Measurements from ENCODE around the gene TEX36.
"Not testable (repeated sequence)": the region's sequence is repeated elsewhere in the genome, so short reads cannot be mapped to it uniquely, and the experiment has no call there.

TEX36 gene

GRCh38 chr10:125691160-125691981 is 8.4 kb upstream of the TEX36 start:
- DNase-seq, result no peak

DNA sequence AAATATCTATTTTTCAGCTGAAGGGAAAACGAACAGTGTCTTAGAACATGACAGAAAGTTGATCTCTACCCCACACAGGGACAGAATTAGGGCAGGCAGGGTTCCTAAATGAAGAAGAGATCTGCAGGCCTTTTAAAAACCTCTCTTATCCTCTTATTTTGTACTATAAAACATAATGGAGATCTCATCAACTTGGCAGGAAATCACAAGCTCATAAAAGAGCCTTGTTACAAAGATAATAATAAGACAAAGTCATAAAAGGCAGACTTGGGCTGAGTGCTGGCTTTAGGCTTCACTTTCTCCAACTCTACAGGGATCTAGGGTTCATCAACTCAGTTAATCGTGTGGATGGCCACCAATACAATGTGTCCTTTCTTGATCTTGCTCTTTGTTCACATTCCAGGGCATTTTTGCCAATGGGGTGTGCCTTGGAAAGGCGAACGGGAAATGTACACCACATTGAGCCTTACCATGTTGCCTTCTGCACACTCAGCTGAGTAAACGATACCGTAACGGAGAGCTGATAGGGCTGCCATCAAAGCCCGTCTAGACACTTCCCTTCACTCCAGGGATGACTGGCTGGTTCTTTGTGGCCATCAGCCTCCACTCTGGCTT is 7.1 kb upstream of the TEX36 start:
- DNase-seq, result no peak

DNA sequence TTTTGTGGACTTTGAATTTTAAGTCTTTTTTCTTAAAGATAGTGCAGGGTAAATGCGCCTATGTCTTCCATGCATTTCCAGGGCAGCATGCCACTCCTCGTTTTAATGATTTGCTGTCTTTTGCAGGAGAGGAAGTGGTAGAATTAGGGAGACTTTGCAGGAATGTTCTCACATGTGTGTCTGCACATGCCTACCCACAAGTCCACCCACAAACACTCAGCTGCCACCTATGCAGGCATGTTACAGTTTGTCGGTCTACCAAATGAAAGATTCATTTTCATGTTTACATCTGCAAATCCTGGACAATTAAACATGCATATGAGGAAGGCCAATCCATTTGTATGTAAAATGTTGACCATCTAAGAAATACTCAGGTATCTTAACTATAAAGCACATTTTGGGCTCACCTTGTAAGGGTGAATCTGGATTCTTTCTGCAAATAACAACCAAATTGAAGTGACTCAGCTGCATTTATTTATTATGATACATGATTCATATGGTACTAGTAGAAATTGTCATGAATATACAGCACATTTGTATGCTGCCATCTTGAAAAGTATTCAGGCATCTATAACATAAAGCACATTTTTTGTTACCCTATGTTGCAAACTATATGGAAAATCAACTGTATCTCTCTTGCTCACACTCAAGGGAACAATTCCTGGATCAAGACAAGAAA is 4.7 kb upstream of the TEX36 start:
- no peak for DNase-seq

DNA sequence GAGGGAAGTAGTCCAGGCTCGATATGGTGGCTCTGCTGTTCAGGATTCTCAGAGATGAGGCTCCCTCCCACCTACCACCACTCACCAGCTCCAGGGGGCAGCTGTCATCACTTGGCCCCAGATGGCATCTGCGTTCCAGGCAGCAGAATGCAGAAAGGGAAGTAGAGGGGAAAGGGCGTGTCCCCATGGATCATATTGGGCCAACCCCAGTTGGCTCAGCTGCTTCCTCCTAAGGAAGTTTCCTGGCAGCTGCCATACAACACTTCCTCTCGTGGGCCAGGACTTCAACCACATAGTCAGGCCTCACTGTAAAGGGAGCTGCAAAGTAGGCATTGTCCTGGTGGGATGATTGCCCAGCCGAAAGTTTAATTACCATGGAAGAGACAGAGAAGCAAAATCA is 1.6 kb upstream of the TEX36 start:
- no peak for DNase-seq

DNA sequence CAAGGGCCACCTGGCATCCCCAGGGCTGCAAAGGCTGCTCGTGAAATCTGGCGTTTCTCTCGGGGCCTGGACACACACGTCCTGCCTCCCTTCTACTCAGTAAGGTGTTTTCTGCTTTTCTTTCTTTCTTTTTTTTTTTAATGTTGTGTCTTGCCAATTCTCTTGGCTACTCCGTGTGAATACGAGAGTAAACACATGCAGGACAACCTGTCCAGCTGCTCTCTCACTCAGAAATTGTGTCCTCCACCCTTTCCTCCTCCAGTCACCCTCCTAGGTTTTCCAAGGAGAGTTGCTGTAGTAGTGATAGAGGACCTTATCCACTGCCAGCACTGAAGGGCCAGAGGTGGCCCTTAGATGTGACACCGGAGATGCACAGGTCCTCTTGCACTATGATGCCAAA is 858 bp upstream of the TEX36 start:
- DNase-seq, result no peak

DNA sequence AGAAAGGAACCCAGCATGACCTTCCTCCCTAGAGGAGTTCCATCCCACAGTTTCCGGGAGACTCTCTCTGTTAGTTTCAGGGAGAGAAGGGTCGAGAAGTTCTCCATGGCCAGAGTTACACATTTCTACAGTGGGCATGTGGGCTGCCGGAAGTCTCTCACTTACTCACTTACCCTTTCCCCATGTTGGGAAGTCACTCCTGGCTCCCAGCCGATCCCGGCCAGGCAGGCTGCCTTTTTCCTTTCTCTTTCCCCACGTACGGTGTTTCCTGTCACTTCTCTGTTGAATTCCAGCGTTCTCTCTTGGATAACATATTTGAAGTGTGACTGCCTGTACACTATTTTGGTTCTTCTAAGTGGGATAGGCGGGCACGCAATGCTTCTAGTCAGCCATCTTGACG is 3.5 kb downstream of the TEX36 start:
- no peak for DNase-seq

DNA sequence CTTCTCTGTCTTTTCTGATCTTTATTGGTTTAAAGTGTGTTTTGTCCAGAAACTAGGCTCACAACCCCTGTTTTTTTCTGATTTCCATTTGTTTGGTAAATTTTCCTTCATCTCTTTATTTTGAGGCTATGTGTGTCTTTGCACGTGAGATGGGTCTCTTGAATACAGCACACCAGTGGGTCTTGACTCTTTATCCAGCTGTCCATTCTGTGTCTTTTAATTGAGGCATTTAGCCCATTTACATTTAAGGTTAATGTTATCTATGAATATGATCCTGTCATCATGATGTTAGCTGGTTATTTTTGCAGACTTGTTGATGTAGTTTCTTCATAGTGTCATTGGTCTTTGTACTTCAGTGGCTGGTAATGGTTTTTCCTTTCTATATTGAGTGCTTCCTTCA is 10.1 kb downstream of the TEX36 start:
- DNase-seq, result no peak

- no peak for DNase-seq
Measured at GRCh38 chr10:125662584-125662983, 20.4 kb downstream of the TEX36 start.

DNA sequence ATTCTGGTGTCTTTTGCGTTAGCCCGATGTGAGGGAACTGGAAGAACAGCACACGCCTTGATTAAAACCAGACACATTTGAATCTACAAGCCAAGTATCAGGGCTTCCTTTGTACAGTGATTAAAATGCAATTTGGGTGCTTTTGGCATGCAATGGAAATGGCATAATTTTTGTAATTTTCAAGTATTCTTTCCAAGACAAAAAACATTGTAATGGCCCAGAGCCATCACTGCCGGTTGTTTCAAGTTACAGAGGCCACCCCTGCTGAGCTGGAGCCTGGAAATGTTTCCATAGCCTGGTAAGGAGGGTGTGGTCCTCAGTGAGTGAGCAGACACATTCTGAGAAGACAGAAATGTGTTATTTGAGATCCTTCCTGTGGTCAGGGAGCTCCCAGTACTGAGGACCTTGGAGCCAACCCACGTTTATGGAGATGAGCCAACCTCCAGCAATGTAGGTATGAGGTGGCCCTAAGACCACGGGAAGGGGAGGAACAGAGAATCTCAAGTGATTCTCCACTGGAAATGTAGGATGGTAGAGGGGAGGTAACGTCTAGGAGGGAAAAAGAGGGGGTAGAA is 20.9 kb downstream of the TEX36 start:
- DNase-seq, result no peak

- DNase-seq, result no peak
Measured at GRCh38 chr10:125661431-125661940, 21.5 kb downstream of the TEX36 start.

- DNase-seq, result no peak
Measured at GRCh38 chr10:125659071-125659470, 23.9 kb downstream of the TEX36 start.

DNA sequence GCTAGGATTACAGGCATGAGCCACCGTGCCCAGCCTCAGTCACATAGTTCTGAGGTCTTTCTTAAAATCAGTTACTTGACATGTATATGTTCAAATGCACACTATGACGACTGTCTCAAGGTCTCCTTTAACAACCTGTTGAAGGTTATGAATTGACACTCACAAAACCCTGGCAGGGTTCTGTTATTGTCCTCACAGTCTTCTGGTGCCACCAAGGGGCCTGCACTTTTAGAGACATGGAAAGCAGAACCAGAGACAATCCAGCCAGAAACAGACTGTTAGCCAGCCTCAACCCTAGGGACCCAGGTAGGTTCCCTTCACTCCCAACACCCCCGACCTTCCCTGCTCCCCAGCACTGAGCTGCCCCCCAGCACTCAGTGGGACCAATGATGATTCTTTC is 26.4 kb downstream of the TEX36 start:
- DNase-seq, result no peak

GRCh38 chr10:125653113-125653512 is 29.9 kb downstream of the TEX36 start:
- DNase-seq, result not testable (repeated sequence)

- DNase-seq, result no peak
Measured at GRCh38 chr10:125646311-125646710, 36.7 kb downstream of the TEX36 start.

DNA sequence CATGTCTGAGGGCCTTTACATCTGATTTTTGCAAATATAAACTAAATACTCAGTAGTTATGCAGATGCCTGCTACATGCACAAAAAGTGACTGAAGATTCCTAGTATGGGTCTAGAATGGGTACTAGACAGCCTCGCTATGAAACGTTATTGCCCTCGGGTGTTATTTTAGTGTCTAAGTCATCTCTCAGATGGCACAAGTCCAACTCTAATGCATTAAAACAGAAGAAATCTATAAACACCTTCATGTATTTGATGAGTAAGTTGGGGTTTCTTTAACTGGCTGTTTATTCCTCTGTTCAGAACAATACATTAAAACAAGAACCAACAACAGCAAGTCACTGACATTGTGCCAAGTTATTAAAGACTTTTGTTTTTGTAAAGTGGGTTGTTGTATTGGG is 41.6 kb downstream of the TEX36 start:
- DNase-seq, result no peak

- no peak for DNase-seq
Measured at GRCh38 chr10:125640653-125641052, 42.3 kb downstream of the TEX36 start.

DNA sequence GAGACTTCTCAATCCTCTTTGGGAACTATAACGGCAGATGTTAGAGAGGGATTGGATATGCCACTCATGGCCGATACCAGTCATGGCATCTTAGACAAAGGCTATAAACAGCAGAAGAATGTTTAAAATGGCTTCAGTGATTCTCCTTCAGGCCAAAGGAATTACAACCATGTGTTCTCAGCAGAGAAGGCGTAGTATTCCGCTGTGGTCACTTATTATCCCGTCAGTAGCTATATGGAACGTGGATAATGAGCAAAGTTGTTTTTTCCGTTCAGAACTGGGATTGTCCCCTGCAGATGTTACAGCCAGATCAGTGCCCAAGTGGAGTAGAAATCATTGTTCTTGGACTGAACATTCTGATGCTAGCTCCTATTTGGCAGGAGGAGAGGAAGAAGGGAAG is 43.1 kb downstream of the TEX36 start:
- DNase-seq, result no peak

DNA sequence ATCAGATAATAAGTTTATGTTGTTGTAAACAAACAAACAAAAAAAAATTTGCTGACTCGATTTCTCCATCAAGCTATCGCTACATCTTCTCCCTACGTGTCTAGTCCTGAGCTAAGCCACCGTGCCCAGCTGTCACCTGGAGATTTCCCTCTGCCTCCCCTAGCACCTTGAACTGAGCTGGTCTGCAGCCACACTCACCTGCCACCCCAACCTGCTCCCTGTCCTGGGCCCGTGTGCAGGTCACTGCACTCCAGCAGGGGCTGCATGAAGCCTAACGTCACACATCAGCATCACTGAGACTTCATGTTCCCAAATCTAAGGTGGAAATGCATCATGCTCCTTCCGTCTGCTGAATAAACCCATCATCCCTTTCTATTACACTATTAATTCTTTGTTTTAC is 44.4 kb downstream of the TEX36 start:
- no peak for DNase-seq

DNA sequence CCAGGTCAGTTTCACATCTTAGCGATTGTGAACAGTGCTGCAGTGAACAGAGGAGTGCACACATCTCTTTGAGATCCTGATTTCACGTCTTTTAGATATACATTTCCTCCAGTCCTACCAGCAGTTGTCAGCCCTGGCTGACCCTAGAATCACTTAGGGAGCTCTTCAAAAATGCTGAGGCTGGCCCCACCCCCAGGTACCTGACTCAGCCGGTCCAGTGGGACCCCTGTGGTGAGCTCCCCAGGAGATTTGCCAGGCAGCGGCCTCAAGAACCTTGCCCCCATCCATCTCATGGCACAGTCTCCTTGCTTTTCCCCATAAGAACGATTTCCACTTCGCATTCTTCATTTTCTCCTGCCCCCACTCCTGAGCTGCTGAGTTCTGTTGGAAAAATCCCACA is 45.5 kb downstream of the TEX36 start:
- DNase-seq, result no peak

- DNase-seq, result no peak
Measured at GRCh38 chr10:125634606-125635005, 48.4 kb downstream of the TEX36 start.

DNA sequence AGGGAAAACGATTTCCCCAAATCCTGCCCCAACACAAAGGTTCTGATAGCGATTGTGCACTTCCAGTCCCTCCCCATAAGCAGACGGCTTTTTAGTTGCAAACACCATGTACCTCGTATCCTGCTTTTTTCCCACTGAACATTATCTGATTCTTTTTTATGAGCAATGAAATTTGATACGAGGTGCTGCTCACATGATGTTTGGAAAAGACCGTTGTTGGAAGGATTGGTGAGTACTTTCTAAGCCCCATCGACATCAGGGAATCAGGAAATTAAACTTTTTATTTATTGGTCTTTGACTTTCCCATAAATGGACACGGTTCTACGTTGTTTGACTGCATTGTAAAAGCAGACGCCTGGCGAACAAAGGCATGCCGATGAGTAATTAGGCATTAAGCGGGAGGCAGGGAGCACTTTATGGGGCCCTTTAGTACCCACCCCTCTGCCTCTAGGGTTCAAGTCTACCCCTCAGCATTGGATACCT is 49.4 kb downstream of the TEX36 start:
- DNase-seq, result no peak

GRCh38 chr10:125631806-125632205 is 51.2 kb downstream of the TEX36 start:
- no peak for DNase-seq

DNA sequence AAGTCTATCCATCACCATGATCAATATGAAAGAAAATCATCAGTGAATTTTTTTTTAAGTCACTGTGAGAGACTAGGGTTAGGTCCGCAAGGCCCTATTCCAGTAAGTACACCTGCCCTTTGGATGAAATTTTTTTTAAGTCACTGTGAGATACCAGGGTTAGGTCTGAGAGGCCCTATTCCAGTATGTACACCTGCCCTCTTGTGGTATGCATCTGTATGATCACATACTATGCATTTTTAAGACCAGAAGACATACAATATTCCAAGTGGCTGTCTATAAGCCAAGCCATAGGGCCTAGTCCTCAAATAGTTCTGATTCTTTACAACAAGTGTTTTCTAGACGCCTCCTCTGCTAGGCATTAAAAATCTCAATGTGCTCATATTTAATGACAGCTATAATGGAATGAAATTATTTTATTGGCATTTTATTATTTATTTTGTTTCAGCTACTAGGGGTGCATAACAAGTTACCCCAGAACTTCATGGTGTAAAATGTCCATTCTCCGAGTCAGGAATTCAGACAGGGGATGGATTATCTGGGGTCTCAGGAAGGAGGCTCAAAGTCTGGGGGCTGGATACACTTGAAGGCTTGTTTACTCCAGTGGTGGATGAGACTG is 53.1 kb downstream of the TEX36 start:
- DNase-seq, result no peak

All from NCI-H446 (cell line).